GM19023 (cell line): ENCODE measurements around the gene HRH1.
"Not testable (repeated sequence)": the region's sequence is repeated elsewhere in the genome, so short reads cannot be mapped to it uniquely, and the experiment has no call there.

Experiments
- ATAC-seq: cut with Tn5 transposase; IDR thresholded peaks from one replicate; pipeline ENCODE4 v1.9.1; 2021; ENCODE audit warnings: mild to moderate bottlenecking, moderate library complexity; ENCODE audit not compliant: unreplicated experiment

HRH1 gene

GRCh38 chr3:11154036-11154952 is at the start of gene HRH1:
Gene HRH1, plus strand, starts transcription at chr3:11154493. Its CDS starts 104,545 bp downstream, at chr3:11259038.
- ATAC-seq, result no peak

GRCh38 chr3:11113316-11113715 is 41.0 kb upstream of the HRH1 start:
- ATAC-seq, result not testable (repeated sequence)

DNA sequence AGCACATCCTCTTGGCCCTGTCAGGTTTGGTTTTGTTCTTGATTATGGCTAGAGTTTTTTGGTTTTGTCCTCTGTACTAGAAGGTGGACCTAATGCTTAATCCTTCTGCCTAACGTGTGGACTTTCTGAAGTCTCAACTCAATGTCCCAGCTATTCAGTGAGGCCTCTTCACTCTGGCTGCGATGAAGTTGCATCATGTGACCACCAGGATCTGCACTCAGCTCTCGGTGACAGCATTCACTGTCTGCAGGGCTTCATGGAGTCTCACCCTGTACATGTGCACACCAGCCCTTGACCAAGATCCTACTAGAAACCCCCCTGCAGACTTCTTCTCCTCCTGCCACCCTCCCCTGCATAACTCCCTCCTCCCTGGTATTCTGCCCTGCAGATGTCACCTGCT is 38.7 kb upstream of the HRH1 start:
- ATAC-seq, result no peak

GRCh38 chr3:11116336-11117059 is 37.8 kb upstream of the HRH1 start:
- ATAC-seq, result no peak

DNA sequence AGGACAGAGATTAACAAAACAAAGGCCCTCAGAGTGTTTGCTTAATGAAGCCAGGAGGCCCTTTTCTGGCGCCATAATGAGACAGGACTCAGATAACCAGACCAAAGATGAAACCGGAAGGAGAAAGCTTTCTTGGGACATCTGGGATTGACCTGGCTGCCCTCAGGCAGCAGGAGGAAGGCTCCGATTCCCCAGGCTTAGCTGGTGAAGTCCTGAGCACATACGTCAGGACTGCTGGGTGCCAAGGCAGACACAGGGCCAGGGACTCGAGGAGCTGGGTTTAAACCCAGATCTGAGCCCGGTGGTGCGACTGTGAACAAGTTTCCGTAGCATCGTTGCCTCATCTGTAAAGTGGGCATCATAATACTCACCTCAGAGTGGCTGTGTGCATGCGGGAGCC is 36.7 kb upstream of the HRH1 start:
- ATAC-seq, result no peak

DNA sequence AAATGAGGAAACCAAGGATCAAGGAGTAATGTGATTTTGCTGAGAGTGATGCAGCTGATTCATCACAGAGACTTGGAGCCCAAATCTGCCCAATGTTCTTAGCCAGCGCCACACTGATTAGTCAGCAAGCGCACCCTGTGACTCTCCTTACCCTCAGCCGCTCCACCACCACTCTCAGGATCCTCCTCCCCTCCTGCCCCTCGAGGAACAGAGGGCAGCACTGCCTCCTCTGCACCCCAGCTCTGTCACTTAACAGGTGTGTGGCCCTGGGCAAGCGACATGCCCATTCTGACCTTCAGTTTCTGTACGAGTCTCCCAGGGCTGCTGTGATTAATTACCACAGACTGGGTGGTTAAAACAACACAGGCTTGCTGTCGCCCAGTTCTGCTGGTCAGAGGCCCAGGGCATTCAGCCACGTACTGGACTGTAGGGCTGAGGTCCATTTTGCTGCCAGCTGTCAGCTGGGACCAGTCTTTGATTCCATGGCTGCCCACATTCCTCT is 36.1 kb upstream of the HRH1 start:
- no peak for ATAC-seq

- no peak for ATAC-seq
These were observed 34.0 kb upstream of the HRH1 start for GRCh38 chr3:11120091-11120805.

DNA sequence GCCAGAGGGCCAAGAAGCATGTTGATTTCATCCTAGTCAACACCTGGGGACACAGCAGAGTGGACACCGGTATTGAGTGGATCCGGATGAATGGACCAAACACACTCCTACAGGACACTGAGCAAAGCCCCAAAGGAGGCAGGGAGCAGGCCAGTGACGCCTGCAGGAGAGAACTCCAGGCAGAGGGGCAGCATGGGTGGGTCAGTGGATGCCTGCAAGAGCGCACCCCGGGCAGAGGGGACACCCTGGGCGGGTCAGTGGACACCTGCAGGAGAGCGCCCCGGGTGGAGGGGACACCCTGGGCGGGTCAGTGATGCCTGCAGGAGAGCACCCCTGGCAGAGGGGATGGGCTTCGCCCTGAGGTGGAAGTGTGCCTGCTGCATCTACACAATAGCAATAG is 27.6 kb upstream of the HRH1 start:
- ATAC-seq, result no peak

DNA sequence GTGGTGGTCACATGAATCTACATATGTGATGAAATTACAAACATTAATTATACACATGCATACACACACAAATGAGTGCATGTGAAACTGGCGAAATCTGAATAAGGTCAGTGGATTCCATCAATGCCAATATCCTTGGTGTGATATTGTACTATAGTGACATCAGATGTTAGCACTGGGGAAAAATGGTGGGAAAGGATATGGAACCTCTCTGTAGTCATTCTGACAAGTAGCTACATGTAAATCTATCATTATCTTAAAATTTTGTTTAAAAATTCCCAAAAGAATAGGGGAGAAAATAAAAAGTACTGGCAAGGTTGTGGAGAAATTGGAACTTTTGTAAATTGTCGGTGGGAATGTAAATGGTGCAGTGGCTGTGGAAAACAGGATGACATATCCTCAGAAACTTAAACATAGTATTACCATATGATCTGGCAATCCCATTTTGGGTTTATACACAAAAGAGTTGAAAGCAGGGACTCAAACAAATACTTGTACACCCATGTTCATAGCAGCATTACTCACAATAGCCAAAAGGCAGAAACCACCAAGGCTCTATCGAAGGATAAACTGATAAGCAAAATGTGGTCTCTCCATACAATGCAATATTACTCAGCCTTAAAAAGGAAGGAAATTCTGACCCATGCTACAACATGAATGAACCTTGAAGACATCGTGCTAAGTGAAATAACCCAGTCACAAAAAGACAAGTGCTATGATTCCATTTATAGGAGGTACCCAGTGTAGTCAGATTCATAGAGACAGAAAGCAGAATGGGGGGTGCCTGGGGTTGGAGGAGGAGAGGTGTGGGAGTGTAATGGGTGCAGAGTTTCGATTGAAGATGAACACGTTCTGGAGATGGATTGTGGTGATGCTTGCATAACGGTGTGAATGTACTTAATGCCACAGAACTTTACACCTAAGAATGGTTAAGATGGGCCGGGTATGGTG is 25.3 kb upstream of the HRH1 start:
- ATAC-seq, result no peak

GRCh38 chr3:11130385-11130784 is 23.9 kb upstream of the HRH1 start:
- ATAC-seq, result no peak

- no peak for ATAC-seq
These were observed 22.9 kb upstream of the HRH1 start for GRCh38 chr3:11131371-11131770.

- ATAC-seq, result not testable (repeated sequence)
These were observed 22.4 kb upstream of the HRH1 start for GRCh38 chr3:11131886-11132285.

GRCh38 chr3:11132861-11133260 is 21.4 kb upstream of the HRH1 start:
- ATAC-seq, result no peak

DNA sequence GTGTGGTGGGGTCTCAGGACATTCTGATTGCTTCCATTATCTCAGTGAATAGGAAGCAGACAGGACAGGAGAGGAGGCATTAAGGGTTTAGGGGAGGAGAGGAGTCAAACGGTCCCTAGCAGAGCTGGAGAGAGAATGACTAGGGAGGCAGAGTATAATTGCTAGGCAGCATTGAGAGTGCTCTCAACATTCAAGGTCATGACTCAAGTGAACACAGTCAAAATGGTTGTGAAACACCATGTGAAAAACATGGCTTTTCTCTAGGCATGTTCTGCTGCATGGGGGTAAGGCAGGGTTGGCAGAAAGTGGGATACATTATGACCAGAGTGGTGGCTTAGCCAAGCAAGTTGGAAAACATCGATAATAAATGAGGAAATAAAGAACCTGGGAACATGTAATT is 19.5 kb upstream of the HRH1 start:
- no peak for ATAC-seq

DNA sequence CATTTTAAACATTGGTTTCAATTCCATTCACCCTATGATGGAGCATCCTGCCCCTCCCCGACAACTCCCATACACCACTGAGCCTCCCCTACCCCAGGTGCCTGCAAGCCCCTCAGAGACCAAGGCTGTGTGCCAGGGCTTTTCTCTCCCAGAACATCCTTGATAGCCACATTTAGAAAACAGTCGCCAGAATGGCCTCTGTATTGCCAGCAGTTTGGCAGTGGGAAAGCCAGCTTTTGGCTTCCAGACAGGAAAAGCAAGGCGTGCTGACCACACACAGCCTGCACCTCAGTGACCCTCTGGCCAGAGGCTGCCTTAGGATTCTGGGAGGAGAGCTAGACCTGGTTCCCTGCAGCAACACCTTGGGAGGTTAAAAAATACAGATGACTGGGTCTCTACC is 18.2 kb upstream of the HRH1 start:
- no peak for ATAC-seq

DNA sequence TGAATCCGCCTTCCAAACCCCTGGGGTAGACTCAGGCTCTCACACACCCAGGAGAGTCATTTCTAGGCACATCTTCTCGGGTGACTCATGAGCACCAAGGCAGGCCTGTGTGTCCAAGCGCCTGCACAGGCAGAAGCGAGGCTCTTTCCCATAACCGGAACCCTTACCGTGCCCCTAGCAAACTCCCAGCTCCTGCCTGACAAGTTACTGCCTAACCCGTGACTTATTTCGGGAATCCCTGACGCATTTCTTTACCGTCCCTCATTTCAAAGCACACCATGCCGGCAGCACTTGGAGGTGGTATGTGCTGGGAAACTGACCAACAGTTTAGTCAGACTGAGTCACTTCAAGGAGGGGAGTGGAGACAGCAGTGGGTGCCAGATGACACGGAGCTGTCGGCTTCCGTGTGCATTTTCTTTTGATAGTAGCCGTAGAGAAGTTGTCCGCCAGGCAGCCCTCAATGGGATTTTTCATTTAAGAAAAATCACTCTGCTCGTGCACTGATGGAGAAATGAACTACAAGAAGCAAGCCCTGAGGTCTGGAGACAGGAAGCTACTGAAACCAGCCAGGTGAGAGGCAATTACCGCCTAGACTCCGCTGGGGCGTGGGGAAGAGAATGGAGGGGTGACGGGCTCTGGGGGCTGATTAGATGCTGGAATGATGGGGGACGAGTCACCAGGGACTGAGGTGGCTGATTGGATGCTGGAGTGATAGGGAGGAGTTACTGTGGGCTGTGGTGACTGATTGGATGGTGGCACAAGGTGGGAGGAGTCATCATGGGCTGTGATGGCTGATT is 17.3 kb upstream of the HRH1 start:
- ATAC-seq, result no peak

GRCh38 chr3:11137627-11137959 is 16.7 kb upstream of the HRH1 start:
- no peak for ATAC-seq

DNA sequence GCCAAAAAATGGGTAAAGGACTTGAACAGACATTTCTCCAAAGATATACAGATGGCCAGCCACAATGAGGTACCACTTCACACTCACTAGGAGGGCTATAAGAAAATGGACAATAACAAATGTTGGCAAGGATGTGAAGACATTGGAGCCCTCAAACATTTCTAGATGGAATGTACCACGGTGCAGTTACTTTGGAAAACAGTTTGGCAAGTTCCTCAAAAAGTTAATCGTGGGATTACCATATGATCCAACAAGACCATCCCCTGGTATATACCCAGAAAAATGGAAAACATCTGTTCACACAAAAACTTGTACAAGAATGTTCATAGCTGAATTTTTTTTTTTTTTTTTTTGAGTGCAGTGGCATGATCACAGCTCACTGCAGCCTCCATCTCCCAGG is 15.9 kb upstream of the HRH1 start:
- no peak for ATAC-seq

DNA sequence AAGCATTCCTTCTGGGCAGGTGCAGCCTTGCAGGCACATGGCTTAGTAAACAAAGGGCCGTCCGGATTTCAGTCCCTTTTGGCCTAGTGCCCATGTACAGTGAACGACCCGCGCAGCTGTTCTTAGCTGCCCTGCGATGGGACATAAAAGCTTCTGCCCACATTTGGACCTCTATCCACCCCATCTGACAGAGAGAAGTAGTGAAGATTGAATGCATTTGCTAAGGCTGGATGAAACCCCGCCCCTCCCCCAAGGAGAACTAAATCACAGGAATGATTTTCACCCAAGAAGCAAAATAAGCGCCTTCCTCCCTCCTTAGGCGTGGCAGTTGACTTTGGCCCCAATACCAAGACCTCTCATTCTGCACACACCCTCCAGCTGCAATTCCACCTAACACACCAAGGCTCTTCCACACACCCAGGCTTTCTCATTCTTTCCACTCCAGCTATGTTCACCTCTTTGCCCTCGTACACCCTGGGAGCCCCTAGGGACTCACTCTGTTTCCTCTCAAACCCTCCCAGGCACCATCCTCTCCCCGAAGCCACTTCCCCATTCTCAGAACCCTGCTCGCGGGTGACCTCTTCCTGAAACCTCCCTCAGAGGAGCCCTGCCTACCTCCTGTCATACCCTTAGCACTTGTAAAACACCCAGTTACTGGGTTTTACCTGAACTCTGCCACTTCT is 14.1 kb upstream of the HRH1 start:
- ATAC-seq, result peak; percentile 92
